ENCODE results near the gene RIF1.

The RIF1 gene

DNA sequence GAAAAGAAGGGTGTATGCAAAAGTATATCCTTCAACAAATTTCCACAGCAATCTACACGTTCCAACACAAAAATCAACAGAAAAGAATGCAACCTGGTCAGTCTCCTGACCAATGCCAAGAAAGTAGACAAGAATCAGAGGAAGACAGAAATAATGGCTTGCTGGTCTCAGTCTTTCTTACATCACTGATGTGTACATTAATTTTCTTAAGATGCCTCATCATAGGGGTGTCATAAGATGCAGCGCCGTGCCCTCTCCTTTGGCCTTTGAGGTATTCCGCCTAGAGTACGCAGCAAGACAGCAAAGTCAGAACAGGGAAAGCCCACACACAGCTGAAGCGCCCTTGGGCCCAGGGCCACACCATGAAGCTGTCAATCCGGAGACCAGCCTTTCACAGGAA lies 112.9 kb downstream of the RIF1 start:
- no peak for DNase-seq

DNA sequence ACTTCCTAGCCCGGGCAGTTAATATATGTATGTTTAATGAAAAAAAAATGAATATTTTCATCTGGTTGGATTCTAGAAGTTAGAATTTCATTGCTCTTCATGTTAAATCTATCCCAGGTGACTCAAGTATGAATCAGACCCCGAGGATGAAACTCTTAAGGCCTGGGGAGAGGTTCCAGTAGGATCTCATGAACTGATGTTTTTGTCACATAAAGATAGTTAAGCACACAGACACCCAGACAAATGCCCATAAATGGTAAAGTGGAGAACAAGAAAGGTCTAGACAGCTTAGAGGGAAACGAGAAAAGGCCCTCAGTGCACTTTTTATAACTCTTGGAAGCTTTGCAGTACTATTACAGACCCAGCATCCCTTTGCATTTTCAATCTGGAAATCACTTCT lies 114.1 kb downstream of the RIF1 start:
- no peak for DNase-seq

DNA sequence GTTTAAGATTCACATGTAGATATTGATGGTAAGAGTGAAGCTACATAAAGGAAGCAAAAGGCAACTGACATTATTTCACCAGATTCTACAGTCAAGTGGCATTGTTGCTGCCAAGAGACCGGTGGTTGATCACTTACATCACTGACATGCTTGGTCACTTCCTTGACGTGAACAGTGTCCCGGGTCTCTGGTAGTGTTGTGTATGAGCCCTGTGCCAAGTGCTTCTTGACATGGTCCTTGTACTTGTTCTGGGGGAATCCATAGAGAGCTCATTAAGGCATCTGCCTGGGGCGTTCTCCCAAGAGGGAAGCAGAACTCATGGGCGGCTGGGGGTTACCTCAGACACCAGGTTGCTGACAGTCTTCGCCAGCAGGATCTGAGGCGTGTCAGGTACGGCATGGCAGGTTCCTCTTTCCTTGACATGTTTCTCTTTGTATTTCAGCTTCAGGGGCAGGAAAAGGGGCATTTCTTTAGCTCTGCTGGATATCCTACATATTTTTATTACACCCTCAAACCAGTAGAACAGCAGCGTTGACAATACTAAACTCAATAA lies 116.2 kb downstream of the RIF1 start:
- no peak for DNase-seq

DNA sequence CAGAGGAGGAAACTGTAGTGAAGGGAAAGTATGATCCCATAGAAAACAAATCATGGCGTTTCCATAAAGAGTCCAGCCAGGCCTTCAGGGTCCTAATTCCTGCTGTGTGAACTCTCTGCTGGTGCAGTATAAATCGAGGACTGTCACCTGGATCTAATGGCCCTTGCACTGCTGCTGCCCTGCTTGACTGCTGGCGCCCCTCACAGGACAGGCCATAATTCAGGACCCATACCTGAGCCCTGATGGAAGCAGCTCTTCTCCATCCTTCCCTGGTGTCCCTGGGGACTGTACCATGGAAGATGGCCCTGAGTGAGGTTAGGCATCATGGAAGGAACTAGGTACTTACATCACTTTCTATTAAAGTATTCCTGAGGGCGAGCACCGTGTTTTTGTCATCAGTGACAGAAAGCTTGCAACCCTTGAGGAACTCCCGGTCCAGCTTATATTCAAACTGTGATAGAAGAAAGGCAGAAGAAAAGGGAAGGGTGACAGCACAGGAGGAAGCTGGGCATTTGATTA lies 116.9 kb downstream of the RIF1 start:
- DNase-seq: no peak

Measured in activated effector memory CD4-positive, alpha-beta T cell treated with anti-CD3 and anti-CD28 coated beads, Interleukin-2, amount 50 U/mL, for 16 hours (primary cell).